HG02678 (cell line): ENCODE measurements around the gene MMP17.

Source experiments
- ATAC-seq: cut with Tn5 transposase; IDR thresholded peaks from one replicate; pipeline ENCODE4 v1.9.1; 2021; ENCODE audit warnings: mild to moderate bottlenecking, moderate library complexity; ENCODE audit not compliant: unreplicated experiment

Gene MMP17

DNA sequence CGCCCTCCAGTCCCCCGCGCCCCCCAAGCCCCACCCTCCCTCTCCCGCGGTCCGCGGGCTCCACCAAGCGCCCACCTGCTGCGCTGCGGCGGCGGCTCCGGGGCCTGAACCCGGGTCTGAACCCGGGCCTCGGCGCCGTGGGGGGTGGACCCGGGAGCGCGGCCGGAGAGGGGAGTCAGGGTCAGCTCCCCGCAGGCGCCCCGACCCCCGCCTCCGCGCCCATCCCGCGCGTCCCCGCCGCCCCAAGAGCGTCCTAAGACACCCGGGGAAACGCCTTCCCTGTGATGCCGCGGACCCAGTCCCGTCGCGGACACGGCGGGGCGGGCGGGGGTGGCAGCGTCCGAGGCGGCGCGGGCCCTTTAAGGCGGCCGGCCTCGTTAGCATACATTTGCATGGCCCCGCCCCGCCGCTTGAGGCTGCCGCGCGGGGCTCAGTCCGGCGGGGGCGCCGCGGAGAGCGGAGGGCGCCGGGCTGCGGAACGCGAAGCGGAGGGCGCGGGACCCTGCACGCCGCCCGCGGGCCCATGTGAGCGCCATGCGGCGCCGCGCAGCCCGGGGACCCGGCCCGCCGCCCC, at the start of gene MMP17:
Gene MMP17, plus strand, starts transcription at position 433 of the 574 bp plus-strand sequence. Its CDS starts 102 bp downstream, at position 535.
- peak; percentile 69 for ATAC-seq

- ATAC-seq, result no peak
These were observed 49.2 kb upstream of the MMP17 start for GRCh38 chr12:131779027-131779426.

GRCh38 chr12:131782061-131782460, 46.1 kb upstream of the MMP17 start:
- no peak for ATAC-seq

- peak; percentile 60 for ATAC-seq
These were observed 44.2 kb upstream of the MMP17 start for GRCh38 chr12:131783915-131784541.

DNA sequence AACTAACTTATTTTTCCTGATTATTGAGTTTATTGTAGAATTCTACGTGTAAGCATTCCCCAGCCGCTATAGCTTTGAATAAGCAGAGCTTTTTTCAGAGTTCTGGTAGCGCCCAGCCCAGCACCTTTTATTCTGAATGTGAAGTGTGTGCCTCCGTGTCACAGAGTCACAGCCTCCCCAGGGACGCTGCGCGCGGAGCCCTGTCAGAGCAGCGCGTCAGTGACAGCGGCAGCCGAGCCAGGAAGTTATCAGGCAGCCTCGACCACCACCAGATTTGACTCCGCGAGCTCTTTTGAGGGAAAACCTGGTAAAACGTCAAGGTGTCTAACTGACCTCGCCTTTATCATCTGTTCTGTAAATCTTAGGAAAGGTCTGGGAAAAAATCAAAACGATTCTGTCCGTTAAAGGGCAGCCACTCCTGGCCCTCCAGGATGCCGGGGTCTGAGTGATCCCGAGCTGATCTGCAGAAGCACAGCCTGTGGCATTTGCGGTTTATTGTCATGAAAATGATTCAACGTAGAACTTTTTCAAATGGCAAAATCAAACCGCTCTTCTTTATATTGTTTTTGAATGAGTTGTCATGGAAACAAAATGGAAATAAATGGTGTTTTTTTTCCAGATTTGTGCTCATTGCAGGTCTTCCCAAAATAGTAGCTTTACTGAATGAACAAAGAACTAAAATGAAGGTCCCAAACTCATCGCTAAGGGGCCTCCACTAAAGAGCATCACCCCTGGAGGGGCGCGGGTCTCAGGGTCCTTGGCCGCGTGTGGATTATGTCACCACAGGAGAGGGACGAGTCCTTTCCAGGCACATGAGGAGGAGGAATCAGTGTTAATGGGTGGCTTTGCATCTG, 43.1 kb upstream of the MMP17 start:
- ATAC-seq, result no peak

- no peak for ATAC-seq
These were observed 42.3 kb upstream of the MMP17 start for GRCh38 chr12:131785763-131786330.

DNA sequence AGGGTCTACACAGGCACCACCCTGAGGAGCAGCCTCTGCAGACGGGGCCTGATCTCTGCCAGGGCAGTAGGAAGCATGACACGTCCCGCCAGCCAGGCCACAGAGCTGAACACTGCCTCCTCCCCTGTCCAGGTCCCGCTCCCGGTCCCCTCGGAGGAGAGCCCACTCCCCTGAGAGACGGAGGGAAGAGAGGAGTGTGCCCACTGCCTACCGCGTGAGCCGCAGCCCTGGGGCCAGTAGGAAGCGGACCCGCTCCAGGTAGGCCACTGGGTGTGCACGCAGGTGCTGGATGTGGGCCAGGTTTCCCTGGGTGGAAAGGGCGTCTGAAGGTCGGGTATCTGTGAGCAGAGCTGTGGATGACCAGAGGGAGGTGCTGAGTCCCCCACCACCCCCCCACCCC, 41.9 kb upstream of the MMP17 start:
- no peak for ATAC-seq

- no peak for ATAC-seq
These were observed 41.0 kb upstream of the MMP17 start for GRCh38 chr12:131787143-131787660.

DNA sequence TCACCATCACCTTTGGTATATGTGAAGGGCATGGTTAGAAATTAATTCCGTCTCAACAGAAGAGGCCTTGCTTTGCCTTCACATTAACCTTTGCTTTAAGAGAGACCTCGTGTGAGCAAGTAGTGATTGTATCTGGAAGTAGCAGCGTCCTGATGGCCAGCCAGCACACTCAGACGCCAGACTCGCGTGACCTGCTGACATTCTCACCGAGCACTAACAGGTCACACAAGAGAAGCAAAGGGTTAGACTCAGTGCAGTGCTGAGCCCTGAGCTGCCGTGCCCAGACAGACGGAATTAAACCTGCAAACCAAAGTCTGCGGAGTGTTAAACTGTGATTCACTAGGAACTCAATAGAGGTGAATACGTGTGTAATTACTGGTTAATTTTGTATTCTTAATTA, 40.1 kb upstream of the MMP17 start:
- no peak for ATAC-seq

DNA sequence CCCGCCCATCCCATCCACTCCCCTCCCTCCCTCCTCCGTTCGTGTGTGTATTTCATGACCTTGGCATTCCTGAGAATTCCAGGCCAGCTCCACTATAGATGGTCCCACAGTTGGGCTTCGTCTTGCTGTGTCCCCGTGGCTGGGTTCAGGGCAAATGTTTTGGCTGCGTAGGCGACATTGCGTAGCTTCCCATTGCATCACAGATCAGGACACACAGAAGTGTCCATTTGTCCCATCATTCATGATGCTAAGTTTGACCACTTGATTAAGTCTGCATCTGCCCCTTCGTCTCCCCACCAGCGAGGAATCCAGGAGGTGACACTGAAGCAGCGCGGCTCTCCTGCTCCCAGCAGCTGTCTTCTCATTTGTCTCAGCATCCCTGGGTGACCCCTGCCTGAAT, 38.6 kb upstream of the MMP17 start:
- no peak for ATAC-seq

GRCh38 chr12:131793243-131794022, 34.8 kb upstream of the MMP17 start:
- ATAC-seq, result no peak

DNA sequence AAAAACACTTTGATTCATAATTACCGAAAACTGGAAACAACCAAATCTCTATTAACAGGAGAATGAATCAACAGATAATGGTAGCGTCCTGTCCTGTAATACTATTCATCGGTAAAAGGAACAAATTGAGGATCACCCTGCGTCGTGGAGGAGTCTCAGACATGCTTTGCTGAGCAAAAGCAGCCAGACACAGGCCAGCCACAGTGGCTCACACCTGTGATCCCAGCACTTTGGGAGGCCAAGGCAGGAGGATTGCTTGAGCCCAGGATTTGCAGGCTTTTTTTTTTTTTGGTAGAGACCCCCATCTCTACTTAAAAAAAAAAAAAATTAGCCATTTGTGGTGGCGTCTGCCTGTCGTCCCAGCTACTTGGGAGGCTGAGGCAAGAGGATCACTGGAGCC, 34.1 kb upstream of the MMP17 start:
- no peak for ATAC-seq

GRCh38 chr12:131794573-131794972, 33.6 kb upstream of the MMP17 start:
- ATAC-seq, result no peak

GRCh38 chr12:131795064-131795463, 33.1 kb upstream of the MMP17 start:
- no peak for ATAC-seq

DNA sequence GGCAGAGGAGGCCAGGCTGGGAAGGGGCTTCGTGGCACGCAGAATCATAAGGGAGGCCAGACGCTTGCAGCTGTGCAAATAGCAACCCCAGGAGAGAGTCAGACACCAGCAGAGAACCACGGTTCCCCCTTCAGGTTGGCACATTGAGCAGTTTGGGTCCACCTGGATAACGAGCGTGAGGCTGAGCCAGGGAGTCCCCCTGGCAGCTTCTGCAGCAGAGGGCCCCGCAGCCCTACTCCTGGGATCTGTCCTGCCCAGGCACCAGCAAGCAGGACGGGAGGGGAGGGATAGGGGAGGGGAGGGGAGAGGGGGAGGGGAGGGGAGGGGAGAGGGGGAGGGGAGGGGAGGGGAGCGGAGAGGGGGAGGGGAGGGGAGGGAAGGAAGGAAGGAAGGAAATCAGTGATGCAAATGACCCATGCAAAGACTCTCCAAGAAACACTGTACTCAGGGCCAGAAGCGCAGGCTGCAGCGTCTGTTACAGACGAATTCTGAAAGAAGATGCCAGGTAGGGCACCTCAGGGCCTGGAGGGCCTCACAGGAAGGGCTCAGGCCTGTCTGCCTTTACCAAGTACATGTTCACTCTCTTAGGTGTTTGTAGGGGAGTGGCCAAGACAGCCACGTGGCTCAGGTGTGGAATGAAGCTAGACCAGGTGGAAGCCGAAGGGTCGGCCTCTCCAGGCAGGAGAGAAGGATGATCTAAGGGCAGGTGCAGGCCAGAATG, 32.3 kb upstream of the MMP17 start:
- no peak for ATAC-seq

DNA sequence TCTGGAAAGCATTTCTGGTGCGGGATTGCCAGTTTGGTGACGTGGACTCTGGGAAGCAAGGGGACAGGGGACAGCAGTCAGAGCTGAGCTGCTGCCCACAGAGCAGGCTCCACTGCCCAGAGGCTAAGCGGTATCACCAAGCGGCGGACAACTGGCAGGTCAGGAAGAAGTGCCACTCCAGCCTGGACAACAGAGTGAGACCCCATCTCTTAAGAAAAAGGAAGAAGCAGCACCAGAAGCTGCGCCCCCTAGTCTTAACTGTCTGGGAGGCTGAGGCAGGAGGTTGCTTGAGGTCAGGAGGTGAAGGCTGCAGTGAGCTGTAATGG, 31.8 kb upstream of the MMP17 start:
- ATAC-seq, result no peak

GRCh38 chr12:131796754-131797587, 31.2 kb upstream of the MMP17 start:
- no peak for ATAC-seq

DNA sequence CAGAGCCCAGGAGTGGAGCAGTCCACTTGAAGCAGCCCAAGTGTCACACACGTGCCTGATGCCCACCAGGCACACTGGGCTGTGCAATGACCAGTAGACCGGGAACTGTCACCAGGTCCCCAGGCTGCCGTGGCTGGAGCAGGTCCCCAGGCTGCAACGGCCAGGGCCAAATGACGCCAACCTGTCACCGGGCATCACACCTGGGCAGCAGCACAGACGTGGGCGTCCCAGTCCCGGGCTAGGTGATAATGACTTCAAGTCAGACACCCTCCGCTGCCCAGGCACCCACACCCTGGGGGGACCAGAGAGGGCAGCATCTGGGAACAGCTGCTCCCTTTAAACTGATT, 30.6 kb upstream of the MMP17 start:
- ATAC-seq, result no peak

DNA sequence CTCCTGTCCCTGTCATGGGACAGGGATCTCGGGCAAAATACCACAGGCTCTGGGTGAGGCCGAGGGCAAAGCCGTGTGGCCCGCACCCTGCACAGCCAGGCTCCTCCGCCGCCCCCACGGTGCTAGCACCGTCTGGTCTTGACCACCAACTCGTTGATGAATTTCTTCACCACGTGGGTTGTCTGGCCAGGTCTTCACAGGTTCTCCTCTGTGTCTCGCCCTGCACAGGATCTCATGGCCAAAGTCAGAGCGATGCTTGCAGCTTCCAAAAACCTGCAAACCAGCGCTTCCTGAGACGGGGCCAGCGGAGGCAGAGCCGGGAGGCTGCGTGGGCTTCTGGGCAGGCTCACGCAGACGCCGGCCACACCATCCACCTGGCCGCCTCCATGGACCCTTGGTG, 29.0 kb upstream of the MMP17 start:
- ATAC-seq, result no peak
